ENCODE results near the gene LPXN.
"Not testable (repeated sequence)": the region's sequence is repeated elsewhere in the genome, so short reads cannot be mapped to it uniquely, and the experiment has no call there.

LPXN gene

GRCh38 chr11:58578635-58579191 lies 3.1 kb upstream of the LPXN start, which contains the start of gene ZFP91:
ZFP91 (plus strand) TSS chr11:58579063; CDS start chr11:58579282, 219 bp downstream.
- DNase-seq = peak; percentile 94 to 97

- peak; percentile 93 to 96 for DNase-seq
Observed at GRCh38 chr11:58578136-58578634, 2.5 kb upstream of the LPXN start.

GRCh38 chr11:58577555-58578135 lies 2.0 kb upstream of the LPXN start:
- peak; percentile 80 to 85 for DNase-seq

- peak; percentile 11 to 17 for DNase-seq
Observed at GRCh38 chr11:58576887-58577471, 1.3 kb upstream of the LPXN start.

- no peak for DNase-seq
Observed at GRCh38 chr11:58574881-58575280, 775 bp downstream of the LPXN start.

GRCh38 chr11:58573451-58574104 lies 2.1 kb downstream of the LPXN start:
- peak; percentile 71 to 73 for DNase-seq

- DNase-seq = not testable (repeated sequence)
Observed at GRCh38 chr11:58572906-58573305, 2.8 kb downstream of the LPXN start.

GRCh38 chr11:58567889-58568512 lies 7.7 kb downstream of the LPXN start:
- DNase-seq = peak; percentile 55

- DNase-seq = no peak
Observed at GRCh38 chr11:58564231-58564630, 11.4 kb downstream of the LPXN start.

GRCh38 chr11:58562375-58562800 lies 13.3 kb downstream of the LPXN start:
- no peak for DNase-seq

GRCh38 chr11:58561394-58562098 lies 14.1 kb downstream of the LPXN start:
- DNase-seq = no peak

GRCh38 chr11:58560842-58561241 lies 14.8 kb downstream of the LPXN start:
- DNase-seq = no peak

GRCh38 chr11:58549644-58550043 lies 26.0 kb downstream of the LPXN start:
- DNase-seq = no peak

- no peak for DNase-seq
Observed at GRCh38 chr11:58546841-58547240, 28.8 kb downstream of the LPXN start.

- no peak for DNase-seq
Observed at GRCh38 chr11:58531865-58532341, 43.8 kb downstream of the LPXN start.

GRCh38 chr11:58530236-58530635 lies 45.4 kb downstream of the LPXN start:
- no peak for DNase-seq

- no peak for DNase-seq
Observed at GRCh38 chr11:58527429-58527828, 48.2 kb downstream of the LPXN start.

- no peak for DNase-seq
Observed at GRCh38 chr11:58526721-58527120, 48.9 kb downstream of the LPXN start.

GRCh38 chr11:58525037-58525614 lies 50.5 kb downstream of the LPXN start:
- peak; percentile 46 to 59 for DNase-seq

- peak; percentile 67 to 72 for DNase-seq
Observed at GRCh38 chr11:58524232-58525036, 51.2 kb downstream of the LPXN start.

GRCh38 chr11:58513747-58514367 lies 61.8 kb downstream of the LPXN start:
- peak; percentile 13 to 33 for DNase-seq

Data from AML-193 (cell line).